NCI-H1436 (cell line): ENCODE measurements around the gene NFKBIE.
"Not testable (repeated sequence)": the region's sequence is repeated elsewhere in the genome, so short reads cannot be mapped to it uniquely, and the experiment has no call there.

Experiments used
- DNase-seq: peaks from one replicate; lab custom pipeline; 2025; lab: John Stamatoyannopoulos, UW

The NFKBIE gene

DNA sequence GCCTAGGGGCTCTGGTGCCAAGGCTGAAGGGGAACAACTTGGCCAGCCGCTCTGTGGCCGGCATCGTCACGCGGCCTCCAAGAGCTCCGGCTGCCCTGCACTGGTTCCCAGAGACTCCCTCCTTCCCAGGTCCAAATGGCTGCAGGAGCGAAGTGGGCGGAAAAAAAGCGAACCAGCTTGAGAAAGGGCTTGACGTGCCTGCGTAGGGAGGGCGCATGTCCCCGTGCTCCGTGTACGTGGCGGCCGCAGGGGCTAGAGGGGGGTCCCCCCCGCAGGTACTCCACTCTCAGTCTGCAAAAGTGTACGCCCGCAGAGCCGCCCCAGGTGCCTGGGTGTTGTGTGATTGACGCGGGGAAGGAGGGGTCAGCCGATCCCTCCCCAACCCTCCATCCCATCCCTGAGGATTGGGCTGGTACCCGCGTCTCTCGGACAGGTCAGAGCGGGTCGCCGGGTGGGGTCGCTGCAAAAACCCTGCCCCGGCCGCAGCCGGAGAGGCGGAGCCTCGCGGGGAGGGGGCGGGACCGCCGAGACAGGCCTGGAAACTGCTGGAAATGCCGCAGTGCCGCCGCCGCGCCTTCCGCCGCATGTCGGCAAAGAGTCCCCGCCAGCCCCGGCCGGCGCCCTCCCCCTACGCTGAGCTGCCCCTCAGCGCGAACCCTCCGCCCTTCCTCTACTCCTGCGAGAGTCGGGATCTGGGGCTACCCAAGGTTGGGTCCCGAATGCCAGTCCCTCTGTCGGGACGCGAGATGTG is 19.3 kb downstream of the NFKBIE start:
- peak; percentile 71 for DNase-seq

DNA sequence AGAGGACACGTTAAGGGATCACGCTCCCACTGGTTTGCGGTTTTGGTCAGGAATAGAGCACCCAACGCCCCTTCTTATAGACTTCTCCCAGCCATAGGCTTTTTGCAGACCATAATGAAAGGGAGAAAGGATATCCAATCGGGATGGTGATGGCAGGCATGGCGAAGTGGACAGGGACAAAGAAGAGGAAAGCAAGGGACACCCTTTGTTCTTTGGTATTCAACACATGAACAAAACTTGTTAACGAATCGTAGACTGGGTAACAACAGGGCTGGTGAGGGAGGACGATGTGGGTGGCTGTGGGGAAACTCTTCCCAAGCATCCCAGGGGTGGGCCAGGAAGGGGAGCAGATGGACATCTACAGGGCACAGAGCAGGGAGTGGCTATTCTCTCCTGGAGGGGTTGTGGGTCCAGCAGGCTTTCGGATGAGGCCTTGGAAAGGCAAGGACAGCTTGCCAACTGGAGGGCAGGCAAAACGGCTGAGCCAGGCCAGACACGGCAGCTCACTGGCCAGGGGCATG is 19.9 kb downstream of the NFKBIE start:
- no peak for DNase-seq

DNA sequence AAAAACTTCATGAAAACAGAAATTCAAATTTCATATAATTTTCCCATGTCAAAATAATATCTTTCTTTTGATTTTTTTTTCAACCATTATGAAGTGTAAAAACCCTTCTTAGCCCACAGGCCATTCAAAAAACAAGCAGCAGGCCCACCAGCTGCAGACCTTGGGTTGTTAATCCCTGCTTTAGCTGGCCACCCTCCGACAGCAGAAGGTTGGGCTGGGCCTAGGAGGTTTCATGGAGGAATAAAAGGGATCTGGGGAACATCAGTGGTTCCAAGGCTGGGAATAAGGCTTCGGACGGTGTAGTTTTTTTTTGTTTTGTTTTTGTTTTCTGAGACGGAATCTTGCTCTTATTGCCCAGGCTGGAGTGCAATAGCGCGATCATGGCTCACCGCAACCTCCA is 22.0 kb downstream of the NFKBIE start:
- DNase-seq, result no peak

DNA sequence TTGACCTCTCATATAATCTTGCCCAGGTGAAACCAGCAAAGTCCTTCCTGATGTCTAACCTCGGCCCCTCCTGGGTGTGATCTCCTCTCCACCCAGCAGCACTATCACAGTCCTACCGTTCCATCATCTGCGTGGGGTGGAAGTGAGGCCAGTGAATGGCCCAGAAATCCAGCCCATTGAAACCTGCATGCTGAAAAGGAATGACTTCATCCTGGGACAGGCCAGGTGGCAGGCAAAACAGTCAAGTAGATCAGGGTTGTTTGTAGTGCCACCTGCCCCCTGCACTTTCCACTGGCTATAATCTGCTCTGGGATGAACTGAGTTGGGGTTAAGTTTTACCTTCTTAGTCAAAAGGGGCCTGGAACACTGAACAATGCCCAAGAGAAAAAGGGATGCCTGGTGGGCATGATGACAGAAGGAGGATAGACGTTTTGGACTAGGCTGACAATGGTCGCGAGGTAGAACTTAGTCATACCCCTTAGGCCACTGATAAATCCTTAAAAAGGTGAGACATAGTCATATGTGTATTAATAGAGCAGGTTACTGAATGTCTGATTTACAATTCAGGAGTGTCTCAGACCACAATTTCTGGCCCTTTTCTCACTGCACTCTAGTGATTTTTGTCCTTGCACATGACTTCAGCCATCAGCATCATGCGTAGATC is 26.5 kb downstream of the NFKBIE start:
- no peak for DNase-seq

DNA sequence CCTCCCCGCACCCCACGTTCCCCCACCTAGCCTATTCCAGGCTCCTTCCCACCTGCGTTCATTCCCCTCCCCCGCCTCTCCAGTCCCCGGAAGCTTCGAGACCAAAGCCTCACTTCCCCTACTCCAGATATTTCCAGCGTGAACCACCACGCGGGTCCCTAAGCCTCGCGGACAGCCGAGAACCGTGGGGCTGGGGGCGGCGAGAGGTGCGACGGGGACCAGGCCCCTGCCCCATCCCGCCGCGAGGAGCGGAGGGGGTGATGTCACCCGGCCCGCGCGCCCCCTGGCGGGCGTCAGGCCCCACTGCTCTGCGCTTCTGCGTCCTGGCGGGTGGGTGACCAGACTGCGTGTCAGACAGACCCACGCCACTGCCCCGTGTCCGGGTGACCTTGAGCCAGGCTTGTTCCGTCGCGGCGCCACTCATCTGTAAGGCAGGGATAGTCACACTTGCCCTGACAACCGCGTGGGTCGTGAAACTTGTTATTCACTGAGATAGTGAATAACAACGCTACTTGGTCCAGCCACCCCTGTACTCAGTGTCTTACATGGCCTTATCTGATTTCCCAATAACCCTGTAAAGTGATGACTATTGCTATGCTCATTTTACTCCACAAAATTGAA is 27.4 kb downstream of the NFKBIE start:
- DNase-seq, result peak; percentile 69

DNA sequence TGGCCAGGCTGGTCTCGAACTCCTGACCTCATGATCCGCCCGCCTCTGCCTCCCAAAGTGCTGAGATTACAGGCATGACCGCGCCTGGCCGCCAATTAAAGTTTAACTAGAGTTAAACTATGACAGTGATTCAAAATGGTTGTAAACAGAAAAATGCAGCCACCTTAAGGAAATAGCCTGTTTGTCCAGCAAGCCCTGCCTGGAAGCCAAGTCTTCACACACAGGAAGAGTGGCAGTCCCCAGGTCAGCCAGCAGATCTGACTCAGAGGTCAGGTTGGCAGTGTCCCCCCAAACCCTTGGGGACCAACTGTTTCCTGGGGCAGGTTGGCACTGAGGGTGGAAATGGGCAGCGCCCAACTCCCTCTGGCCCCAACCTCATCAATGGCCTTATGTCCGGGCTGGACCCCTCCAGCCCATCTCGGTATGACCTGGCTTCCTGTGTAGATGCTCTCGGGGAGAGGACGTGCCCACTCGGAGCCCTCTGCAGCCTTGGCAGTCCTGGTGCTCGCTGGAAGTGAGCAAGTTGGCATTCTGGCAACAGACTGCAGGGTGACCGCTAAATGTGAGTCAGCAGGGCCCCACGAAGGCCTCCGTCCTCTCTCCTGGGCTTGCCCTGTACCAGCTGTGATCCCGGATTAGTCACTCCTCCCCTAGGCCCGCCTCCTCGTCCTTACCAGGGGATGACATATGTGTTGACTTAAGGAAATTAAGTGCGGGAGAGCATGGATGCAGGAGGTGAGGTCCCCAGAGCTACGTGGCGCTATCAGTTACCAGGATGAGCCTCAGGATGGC is 28.1 kb downstream of the NFKBIE start:
- DNase-seq, result peak; percentile 80

GRCh38 chr6:44235891-44236516 is 29.3 kb downstream of the NFKBIE start:
- DNase-seq, result no peak

DNA sequence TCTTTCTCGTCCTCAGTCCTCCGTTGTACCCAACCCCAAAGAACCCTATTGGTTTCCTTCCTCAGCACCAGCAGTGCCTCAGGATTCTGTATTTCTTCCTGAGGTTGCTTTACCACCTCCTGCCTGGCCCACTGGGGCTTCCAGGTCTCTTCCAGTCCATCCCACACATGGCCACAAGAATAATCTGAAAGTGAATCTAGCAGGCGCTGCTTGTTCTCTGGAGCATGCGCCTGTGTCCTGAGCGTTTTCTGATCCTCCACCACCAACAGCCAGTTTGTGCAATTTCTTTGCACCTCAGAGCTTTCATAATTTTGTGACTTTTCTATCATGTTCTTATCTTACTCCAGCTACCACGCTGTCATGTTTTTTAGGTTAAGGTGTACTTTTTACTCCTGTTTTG is 30.1 kb downstream of the NFKBIE start:
- no peak for DNase-seq

- no peak for DNase-seq
These were observed 31.0 kb downstream of the NFKBIE start for GRCh38 chr6:44234101-44235025.

DNA sequence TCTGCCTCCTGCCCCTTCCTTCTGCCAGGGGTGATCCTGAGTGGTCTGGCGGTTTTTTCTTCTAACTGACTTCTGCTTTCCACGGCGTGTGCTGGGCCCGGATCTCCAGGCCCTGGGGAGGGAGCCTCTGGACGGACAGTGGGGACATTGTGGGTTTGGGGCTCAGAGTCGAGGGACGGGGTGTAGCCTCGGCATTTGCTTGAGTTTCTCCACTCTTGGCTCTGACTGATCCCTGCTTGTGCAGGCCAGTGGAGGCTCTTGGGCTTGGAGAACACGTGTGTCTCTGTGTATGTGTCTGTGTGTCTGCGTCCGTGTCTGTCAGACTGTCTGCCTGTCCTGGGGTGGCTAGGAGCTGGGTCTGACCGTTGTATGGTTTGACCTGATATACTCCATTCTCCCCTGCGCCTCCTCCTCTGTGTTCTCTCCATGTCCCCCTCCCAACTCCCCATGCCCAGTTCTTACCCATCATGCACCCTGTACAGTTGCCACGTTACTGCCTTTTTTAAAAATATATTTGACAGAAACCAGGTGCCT is 31.7 kb downstream of the NFKBIE start:
- DNase-seq, result no peak

DNA sequence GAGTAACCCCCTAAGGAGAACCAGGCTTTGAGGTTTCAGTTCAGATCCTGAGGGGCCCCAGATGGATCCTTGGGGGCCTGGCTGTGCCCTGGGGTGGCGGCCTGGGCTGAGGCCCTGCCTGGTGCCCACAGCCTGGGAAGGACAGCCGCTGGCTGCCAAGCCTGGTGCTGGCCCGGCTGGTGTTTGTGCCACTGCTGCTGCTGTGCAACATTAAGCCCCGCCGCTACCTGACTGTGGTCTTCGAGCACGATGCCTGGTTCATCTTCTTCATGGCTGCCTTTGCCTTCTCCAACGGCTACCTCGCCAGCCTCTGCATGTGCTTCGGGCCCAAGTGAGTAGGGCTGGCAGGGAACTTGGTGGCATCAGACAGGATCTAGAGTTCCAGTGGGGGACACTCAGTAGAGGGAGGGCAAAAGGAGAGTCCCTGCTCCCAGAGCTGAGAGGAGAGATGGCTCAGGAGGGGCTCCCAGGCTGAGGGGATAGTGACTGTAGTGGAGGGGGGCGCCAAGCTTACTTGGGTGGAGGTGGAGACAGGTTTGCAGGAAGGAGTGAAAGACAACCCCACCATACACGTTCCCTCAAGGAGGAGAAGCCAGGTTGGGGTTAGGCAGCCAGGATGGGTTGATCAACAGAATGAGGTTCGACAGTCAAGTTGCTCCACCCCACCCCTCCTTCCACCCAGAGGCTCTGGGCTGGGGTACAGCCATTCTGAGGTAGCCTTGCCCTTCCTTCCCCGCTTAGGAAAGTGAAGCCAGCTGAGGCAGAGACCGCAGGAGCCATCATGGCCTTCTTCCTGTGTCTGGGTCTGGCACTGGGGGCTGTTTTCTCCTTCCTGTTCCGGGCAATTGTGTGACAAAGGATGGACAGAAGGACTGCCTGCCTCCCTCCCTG is 32.4 kb downstream of the NFKBIE start:
- no peak for DNase-seq

DNA sequence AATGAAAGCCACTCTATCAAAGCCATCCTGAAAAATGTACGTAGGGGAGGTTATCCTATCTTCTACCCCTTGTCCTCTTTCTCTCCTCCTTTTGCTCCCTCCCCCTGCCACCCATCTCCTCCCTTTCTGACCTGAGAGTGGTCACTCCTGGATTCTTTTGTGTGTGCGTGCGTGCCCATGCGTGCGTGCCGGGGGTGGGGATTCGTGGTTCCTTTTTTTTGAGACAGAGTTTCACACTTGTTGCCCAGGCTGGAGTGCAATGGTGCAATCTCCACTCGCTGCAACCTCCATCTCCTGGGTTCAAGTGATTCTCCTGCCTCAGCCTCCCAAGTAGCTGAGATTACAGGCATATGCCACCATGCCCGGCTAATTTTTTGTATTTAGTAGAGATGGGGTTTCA is 33.9 kb downstream of the NFKBIE start:
- not testable (repeated sequence) for DNase-seq

GRCh38 chr6:44230034-44230675 is 35.2 kb downstream of the NFKBIE start:
- no peak for DNase-seq

DNA sequence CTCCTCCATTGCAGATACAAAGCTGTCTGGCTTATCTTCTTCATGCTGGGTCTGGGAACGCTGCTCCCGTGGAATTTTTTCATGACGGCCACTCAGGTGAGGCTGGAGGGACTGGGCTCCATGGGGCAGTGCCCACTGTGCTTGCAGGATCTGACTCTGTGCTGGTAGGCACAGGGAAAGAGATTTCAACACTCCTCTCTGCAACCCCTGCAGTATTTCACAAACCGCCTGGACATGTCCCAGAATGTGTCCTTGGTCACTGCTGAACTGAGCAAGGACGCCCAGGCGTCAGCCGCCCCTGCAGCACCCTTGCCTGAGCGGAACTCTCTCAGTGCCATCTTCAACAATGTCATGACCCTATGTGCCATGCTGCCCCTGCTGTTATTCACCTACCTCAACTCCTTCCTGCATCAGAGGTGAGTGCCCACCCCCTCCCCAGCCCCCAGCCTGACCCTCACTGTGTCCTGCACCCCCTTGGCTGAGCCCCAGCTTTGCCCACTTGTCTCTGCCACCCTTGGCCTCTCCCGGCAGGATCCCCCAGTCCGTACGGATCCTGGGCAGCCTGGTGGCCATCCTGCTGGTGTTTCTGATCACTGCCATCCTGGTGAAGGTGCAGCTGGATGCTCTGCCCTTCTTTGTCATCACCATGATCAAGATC is 35.8 kb downstream of the NFKBIE start:
- DNase-seq, result no peak

GRCh38 chr6:44228836-44229235 is 36.5 kb downstream of the NFKBIE start:
- no peak for DNase-seq

- no peak for DNase-seq
These were observed 36.9 kb downstream of the NFKBIE start for GRCh38 chr6:44228433-44228832.

- no peak for DNase-seq
These were observed 37.3 kb downstream of the NFKBIE start for GRCh38 chr6:44228031-44228430.

DNA sequence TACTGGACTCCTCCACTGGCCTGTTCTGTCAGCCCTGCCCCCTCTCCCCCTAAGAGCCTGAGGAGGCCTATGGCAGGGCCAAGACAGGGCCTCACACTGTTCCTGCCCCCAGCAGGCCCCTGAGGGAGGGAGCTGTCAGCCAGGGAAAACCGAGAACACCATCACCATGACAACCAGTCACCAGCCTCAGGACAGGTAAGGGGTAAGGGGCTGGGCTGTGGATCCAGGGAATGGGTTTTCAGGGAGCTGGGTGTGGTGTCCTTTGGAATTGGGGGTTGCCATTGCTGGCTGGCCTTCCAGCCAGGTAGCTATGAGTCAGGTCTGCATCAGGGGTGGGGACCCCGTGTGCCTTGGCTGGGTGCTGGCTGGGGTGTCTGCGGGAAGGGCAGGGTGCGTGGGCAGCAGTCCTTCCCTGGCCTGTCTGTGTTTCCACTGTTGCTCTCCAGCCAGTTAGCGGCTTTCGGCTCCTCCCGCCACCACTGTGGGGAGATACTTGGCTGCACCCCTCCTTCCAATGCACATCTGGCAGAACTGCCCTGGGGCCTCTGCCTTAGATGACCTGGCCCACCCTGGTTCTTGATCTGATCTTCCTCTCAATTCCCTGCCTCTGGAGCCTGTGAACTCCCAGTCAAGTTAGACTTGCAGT is 38.1 kb downstream of the NFKBIE start:
- DNase-seq, result no peak
